ENCODE measurements around the gene COA1.

GRCh38 chr7:43701500-43701854 is 27.8 kb downstream of the COA1 start:
- TF ChIP-seq TAF1 (IDR thresholded peaks at IDR 0.05; ENCODE audit: low read depth) = no peak
- TF ChIP-seq CTCF (IDR thresholded peaks at IDR 0.05; ENCODE audit: poor library complexity, severe bottlenecking) = no peak
- no peak for TF ChIP-seq EZH2 (IDR thresholded peaks at IDR 0.05; ENCODE audit: borderline replicate concordance, insufficient read depth, low read length, poor library complexity, severe bottlenecking)
- TF ChIP-seq RAD21 (conservative IDR thresholded peaks at IDR 0.05) = no peak
- TF ChIP-seq POLR2AphosphoS5 (IDR thresholded peaks at IDR 0.05) = no peak
- TF ChIP-seq REST (IDR thresholded peaks at IDR 0.05; ENCODE audit: borderline replicate concordance) = no peak
- TF ChIP-seq EP300 (conservative IDR thresholded peaks at IDR 0.05; ENCODE audit: poor library complexity, severe bottlenecking) = no peak

Measured in neural cell (in vitro differentiated cells).